MM.1S (cell line): ENCODE measurements around the gene CPAMD8.

Experiments used
- CTCF ChIP-seq: fragments of 300-600 bp; sonication (generic); IDR thresholded peaks from 2 replicates; pipeline ENCODE4 v1.5.1; 2016; ENCODE audit warnings: antibody characterized with exemption, low read length, mixed read lengths
- EZH2 ChIP-seq: fragments of 300-600 bp; sonication (generic); optimal IDR thresholded peaks from 2 replicates; pipeline ENCODE3; 2017; ENCODE audit warnings: low read depth, mild to moderate bottlenecking, antibody characterized with exemption, low read length, mixed read lengths
- EZH2phosphoT487 ChIP-seq: fragments of 300-600 bp; sonication (generic); IDR thresholded peaks from 2 replicates; pipeline ENCODE4 v1.6.1; 2018; ENCODE audit warnings: antibody characterized with exemption, low read length

GRCh38 chr19:16945762-16946465 lies 80.7 kb downstream of the CPAMD8 start:
- TF ChIP-seq EZH2 (no peak), EZH2phosphoT487 (no peak), CTCF (no peak)
